GM15510 (cell line): ENCODE results near the gene JPH2.

Experiments used
- POLR2A ChIP-seq: IDR thresholded peaks from 3 replicates; pipeline ENCODE4 v1.6.1; 2011; ENCODE audit warnings: borderline replicate concordance; ENCODE audit not compliant: insufficient read length; ENCODE audit errors: extremely low read depth

Gene JPH2

DNA sequence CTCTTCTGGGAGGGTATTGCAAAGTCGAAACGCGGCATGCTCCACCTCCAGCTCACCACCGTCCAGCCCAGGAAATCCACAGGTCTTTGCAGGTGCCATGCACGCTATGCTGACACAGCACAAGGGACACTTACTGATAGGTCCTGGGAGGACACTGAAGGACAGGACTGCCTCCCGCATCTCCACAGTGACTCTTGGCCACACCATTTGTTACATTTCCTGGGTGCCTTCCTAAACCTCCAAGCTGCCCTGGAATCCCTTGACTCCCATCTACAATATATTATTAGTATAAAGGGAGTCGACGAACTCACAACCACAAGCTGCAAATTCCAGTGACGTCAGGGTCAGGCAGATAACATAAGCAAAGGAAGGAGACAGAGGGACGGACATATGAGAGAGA is 106.9 kb downstream of the JPH2 start:
- no peak for TF ChIP-seq POLR2A

DNA sequence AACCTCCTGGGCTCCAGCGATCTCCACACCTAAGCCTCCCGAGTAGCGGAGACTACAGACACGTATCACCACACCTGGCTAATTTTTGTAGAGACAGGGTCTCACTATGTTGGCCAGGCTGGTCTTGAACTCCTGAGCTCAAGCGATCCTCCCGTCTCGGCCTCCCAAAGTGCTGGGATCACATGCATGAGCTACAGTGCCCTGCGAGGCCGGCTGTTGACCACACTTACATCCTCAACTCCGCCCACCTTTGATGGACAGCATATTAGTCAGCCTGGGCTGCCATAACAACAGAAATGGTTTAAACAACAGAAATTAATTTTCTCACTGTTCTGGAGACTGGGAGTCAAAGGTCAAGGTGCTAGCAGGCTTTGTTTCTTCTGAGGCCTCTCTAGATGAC is 107.7 kb downstream of the JPH2 start:
- TF ChIP-seq POLR2A: no peak

DNA sequence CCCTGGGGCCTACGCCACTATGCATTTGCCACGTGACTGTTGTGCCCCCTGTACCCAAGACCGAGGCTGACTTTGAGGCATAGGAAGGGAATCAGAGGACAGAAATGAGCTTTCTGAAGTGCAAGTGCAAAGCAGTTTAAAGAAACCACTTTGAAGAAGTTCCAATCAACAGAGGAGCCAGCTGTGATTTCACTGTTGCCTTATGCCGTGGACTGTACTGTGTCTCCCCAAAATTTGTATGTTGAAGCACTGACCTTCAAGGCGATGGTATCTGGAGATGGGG is 111.1 kb downstream of the JPH2 start:
- TF ChIP-seq POLR2A: no peak

DNA sequence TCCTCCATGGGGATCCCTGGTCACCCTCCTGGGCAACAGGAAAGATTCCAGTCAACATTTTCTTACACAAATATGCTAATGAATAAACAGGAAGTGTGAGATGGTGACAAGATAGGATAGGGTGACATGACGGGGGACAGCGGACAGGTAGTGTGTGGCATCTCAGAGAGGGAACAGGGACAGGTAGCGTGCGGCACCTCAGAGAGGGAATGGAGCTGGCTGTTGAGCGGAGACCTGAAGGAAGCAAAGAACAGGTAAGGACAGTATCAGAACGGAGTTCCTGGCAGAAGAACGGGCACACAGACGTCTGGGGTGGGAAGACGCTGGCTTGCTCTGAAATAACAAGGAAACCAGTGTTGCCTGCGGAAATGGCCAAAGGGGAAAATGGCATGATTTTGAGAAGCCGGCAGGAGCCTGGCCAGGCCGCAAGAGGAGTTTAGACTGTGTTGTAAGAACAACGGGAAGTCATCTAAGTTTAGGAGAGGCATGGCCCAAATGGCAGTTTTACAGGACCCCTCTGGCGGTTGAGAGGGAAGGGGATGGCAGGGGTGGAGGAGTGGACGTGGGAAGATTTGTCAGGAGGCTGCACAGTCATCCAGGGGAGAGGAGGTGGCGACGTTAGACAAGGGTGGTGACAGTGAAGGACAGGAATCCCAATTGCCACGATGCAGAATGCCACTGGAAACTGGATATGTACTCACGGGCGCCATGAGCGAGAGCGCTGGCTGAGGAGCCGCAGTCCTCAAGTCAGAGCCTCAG is 111.6 kb downstream of the JPH2 start:
- no peak for TF ChIP-seq POLR2A

DNA sequence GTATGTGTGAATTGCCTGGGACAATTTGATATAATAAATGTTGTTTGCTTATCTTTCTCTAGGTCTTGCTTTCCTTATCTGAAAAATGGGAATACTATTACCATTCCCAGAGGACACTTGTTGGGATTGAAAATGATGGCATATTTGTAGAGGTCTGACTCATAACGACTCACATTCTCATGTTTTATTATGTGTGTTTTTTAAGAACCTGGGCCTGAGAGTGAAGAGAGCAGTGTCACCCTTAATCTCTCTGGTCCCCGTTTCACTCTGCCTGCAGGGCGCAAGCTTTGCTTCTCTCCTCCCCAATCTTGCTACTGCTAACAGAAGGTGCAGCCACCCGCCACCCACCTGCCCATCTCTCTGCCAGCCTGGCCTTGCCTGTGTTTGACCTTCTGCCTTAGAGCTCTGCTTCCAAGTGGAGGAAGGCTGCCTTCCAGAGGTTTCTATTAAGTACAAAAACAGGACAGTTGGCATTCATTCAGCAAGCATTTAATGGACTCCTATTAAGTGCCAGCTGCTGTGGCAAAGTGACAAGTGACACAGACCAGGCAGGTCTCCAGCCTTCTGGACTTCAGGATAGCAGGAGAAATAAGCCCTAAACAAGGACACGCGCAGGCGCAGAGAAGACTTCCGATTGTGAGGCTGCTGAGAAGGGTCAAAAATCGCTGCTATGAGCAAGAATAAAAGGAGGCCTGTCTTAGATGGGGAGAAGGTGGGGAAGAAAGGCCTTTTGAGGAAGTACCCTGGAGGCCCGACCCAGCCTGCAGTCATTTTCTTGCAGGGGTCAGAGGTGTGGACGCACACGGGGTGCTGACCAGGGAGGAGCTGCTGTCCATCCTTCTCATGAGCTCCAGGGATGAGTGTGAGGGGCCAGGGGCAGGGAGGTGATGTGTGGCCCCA is 112.5 kb downstream of the JPH2 start:
- TF ChIP-seq POLR2A: no peak

DNA sequence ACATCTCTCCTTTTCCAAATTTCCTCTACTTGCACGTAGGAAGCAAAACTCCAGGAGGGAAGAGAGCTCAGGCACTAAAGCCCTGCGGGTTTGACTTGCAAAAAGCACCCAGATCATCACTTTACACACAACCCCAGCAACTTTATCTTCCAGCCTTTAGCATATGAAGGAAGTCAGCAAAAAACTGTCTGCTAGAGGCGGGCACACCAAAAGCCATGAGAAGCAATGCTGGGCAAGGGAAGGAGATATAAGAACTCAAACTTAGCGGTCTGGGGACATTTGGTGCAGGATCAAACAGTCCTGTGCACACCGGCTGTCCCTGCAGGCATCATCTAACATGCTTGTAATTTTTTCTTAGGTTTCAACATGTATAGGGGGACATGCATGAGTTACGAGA is 113.3 kb downstream of the JPH2 start:
- no peak for TF ChIP-seq POLR2A

DNA sequence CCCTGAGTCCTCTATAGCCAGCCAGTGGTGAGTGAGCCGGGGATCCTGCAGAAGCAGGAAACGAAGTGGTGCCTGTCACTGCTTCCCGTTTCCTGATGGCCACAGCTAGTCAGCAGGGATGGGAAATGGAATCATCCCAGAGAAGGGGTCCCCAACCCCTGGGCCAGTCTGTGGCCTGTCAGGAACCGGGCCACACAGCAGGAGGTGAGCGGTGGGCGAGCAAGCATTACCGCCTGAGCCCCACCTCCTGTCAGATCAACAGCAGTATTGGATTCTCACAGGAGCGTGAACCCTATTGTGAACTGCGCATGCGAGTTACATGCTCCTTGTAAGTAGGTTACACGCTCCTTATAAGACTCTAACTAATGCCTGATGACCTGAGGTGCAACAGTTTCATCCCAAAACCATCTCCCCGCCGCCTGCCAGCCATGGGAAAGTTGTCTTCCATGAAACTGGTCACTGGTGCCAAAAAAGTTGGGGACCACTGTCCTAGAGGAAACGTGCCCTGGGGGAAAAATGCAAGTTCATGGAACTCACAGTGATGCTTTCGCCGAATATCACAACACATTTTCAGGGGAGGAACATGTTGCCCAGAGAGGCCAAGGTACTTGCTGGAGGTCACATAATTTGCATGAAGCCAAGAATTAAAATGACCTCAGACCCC is 113.8 kb downstream of the JPH2 start:
- TF ChIP-seq POLR2A: no peak

DNA sequence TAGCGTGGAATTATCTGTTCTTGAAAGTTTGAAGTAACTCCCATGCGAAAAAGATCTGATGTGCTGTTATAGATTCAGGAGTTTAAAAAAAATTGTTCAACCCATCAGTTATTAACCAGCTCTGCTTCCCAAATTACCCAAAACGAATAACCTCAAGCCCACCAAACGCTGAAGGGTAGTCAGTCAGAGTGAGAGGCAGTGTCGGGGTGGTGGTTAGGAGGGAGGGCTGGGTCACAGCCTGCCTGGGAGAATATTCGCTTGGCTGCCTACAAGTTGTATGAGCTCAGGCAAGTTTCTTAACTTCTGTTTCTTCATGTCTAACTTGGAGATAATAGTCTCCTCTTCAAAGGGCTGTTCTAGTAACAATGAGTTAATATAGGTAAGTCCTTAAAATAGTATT is 114.6 kb downstream of the JPH2 start:
- TF ChIP-seq POLR2A: no peak

DNA sequence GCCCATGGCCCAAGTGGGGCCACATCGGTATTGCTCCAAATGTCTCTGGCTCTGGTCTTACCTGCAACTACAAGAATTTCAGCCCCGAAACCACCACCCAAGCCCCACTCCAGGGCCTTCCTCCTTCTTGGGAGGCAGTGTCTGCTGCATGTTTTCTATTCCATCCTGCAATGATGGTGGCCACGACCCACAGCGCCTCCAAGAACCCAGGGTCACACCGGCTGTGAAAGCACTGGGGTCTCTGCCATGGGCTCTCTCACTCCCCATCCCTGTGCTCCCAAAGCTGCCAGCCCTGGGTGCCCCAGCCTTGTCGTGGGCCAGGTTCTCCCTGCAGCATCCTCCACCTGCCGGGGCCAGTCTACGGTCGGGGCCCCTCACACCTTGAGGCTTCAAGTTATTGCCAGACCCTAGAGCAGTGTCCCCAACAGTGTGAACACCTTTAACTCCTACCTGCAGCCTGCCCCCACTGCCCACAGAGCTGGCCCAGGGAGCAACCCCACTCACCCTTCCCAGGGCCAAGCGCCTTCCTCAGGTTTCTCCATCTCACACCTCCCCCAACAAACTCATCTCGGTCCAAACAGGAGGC is 115.4 kb downstream of the JPH2 start:
- no peak for TF ChIP-seq POLR2A

DNA sequence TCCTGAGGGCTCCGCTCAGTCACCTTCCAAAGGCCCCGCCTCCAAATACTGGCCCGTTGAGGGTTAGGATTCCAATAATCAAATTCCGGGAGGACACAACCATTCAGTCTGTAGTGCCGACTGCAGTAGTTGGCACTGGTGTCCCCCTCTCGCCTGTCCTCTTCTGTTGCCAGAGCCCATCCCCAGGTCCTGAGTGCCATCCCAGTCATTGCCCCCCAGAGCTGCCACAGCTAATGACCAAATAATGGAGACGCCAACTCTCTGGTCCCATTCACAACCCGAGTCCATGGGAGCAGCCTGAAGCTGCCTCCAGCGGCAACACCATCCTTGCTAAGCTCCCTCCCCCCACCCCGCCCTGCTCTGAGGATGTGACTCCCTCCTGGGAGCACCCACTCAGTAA is 115.9 kb downstream of the JPH2 start:
- TF ChIP-seq POLR2A: no peak

DNA sequence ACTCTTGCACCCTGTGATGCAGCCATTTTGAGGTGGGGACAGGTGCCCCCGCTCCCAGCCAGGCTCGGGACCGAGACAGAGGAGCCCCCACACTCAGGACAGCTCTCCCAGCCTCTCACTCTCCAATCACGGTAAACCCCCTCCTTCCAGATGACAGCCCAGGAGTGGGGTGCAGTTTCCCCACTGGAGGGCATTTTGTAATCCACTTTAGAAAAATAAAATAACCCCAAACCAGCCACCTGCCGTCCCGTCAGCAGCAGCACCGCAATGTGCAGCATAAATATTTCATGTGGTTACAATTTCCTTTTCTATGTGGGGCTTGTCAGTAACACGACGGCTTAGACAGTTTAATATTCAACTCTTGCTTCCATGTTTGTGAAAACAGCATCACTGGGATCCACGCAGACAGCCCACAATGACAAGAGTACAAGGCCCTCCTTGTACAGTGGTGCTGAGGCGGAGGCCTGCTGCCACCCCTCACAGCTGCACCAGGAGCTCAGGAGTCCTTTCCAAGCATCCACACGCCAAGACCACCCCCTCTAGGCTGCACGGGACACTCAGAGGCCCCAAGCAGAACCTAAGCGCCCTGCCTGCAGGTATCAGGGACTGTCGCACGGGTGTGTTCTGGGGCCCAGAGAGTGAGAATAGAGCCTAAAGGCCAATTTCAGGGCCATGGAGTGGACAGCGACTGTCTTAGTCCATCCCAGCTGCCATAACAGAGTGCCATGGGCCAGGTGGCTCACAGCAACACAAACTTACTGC is 116.7 kb downstream of the JPH2 start:
- no peak for TF ChIP-seq POLR2A

DNA sequence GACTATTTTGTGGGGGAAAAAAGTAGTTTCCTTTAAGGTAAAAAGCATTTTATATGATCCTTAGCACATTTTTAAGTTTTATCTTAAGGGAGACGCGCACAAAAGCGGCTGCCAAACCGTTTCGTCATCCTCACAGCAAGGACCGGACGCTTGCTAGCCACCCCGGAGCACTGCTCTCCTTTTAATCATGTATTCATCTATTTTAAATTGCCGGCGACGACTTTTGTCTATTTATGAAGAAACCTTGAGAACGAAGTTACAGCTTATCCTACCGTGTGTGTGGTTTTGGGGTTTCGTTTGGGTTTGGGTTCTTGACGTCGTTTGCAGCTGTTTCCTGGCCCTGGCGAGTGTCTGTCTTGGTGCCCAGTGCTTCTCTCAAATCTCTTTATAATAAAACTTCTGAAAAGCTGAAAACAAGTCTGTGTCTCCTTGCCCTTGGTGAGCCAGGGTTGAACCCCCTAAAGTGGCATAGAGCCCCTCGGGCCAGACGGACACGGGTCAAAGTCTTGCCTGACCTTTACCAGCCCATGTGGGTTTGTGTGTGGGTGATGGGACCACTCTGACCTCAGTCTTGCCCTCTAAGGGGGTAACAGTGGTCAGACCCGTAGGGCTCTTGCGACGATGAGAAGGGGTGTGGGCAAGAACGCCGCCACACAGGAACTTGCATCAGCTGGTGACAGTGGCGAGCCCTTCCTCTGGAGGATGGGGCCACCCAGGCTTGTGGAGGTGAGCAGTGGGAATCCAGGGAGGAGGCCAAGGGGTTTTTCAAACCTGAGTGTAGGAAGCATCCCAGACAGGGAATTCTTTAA is 117.6 kb downstream of the JPH2 start:
- TF ChIP-seq POLR2A: no peak

DNA sequence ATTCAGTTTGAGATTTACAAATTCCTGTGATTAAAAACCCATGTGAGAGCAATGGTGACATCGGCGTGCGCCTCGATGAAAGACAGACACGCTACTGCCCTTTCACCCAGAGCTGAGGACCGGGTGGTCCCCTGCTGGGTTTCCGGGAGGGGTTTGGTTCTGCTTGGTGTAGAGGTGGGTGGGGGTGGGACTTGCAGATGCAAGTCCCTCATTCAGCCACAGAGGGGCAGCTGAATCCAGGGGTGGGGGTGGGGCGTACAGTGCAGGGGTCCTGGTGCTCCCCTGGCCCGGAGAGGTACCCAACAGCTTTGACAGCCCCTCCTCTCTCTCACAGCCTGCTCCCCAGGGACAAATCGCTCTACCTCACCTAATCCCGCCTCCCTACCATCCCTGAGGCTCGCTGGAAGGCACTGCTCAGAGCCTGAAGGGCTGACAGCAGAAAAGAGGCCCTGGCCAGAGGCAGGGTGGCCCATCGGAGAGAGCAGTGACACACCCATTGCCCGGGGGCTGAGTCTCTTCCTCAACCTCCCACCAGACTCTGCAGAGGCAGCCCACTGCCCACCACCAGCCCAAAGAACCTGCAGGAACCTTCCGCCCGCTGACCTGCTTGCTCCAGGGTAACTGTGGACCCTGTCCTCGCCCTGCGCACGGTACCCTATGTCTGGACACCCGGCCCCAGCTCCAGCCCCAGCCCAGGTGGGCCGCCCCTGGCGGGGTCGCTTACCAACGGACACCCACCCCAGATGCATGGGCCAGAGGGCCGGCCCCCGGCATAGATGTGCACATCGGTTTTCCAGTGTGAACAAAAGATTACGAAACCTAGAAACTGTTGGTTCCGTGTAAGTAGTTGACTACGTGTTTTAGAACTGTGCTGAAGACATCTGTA is 118.4 kb downstream of the JPH2 start:
- no peak for TF ChIP-seq POLR2A

DNA sequence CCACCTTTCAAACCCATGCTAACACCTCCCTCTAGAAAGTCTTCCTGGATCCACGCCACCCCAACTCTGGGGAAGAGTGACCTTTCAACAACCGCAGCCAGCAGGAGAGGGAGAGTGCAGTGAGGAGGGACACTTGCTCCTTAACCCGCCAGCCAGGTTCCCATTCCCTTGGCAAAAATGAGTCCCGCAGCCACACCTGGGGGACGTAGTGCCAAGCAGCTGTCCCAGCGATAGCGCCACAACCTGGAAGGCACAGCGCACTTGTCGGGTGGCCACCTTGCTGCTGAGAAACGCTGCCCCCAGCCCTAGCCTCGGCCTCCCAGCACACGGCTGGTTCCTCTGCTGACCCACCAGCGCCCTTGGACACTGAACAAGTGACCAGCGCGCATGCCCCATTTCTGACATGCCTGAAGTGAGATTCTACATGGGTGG is 119.3 kb downstream of the JPH2 start:
- no peak for TF ChIP-seq POLR2A
